HG02678 (cell line): Measurements from ENCODE around the gene MIA2.
"Not testable (repeated sequence)": the region's sequence is repeated elsewhere in the genome, so short reads cannot be mapped to it uniquely, and the experiment has no call there.

Experiments used
- ATAC-seq: cut with Tn5 transposase; IDR thresholded peaks from one replicate; pipeline ENCODE4 v1.9.1; 2021; ENCODE audit warnings: mild to moderate bottlenecking, moderate library complexity; ENCODE audit not compliant: unreplicated experiment

The MIA2 gene, protein sequence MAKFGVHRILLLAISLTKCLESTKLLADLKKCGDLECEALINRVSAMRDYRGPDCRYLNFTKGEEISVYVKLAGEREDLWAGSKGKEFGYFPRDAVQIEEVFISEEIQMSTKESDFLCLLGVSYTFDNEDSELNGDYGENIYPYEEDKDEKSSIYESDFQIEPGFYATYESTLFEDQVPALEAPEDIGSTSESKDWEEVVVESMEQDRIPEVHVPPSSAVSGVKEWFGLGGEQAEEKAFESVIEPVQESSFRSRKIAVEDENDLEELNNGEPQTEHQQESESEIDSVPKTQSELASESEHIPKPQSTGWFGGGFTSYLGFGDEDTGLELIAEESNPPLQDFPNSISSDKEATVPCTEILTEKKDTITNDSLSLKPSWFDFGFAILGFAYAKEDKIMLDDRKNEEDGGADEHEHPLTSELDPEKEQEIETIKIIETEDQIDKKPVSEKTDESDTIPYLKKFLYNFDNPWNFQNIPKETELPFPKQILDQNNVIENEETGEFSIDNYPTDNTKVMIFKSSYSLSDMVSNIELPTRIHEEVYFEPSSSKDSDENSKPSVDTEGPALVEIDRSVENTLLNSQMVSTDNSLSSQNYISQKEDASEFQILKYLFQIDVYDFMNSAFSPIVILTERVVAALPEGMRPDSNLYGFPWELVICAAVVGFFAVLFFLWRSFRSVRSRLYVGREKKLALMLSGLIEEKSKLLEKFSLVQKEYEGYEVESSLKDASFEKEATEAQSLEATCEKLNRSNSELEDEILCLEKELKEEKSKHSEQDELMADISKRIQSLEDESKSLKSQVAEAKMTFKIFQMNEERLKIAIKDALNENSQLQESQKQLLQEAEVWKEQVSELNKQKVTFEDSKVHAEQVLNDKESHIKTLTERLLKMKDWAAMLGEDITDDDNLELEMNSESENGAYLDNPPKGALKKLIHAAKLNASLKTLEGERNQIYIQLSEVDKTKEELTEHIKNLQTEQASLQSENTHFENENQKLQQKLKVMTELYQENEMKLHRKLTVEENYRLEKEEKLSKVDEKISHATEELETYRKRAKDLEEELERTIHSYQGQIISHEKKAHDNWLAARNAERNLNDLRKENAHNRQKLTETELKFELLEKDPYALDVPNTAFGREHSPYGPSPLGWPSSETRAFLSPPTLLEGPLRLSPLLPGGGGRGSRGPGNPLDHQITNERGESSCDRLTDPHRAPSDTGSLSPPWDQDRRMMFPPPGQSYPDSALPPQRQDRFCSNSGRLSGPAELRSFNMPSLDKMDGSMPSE (N-terminal part only)

DNA sequence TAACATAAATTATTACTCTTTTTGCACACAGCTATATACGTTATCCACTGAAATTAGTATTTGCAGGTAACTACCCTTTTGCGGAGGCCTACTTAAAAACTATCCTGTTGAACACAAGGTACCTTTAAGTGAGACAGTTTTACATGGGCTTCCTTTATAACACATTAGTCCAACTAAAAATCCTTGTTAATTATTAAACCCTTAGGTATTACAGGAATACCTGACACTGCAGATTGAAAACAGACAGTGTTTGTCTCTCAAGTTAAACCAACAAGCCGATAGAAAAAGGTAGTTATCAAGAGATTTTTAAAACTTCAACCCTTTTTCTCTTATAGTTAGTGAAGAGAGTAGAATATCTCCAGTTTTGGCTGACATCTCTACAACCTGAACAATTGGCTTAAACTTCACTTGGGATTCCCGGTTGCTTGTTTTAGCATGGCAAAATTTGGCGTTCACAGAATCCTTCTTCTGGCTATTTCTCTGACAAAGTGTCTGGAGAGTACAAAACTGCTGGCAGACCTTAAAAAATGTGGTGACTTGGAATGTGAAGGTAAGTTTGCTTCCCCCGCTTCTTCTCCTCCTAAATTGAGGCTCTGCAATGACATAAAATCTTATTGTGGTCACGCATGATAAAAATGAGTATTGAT, at the start of gene MIA2:
TSS of gene MIA2 (plus strand) at position 236 of the 647 bp plus-strand sequence. CDS start at position 436, 200 bp downstream.
- ATAC-seq = no peak

- no peak for ATAC-seq
These were observed 49.0 kb upstream of the MIA2 start for GRCh38 chr14:39184628-39185255.

- ATAC-seq = no peak
These were observed 48.3 kb upstream of the MIA2 start for GRCh38 chr14:39185256-39186049.

GRCh38 chr14:39186941-39187525, 46.7 kb upstream of the MIA2 start:
- no peak for ATAC-seq

DNA sequence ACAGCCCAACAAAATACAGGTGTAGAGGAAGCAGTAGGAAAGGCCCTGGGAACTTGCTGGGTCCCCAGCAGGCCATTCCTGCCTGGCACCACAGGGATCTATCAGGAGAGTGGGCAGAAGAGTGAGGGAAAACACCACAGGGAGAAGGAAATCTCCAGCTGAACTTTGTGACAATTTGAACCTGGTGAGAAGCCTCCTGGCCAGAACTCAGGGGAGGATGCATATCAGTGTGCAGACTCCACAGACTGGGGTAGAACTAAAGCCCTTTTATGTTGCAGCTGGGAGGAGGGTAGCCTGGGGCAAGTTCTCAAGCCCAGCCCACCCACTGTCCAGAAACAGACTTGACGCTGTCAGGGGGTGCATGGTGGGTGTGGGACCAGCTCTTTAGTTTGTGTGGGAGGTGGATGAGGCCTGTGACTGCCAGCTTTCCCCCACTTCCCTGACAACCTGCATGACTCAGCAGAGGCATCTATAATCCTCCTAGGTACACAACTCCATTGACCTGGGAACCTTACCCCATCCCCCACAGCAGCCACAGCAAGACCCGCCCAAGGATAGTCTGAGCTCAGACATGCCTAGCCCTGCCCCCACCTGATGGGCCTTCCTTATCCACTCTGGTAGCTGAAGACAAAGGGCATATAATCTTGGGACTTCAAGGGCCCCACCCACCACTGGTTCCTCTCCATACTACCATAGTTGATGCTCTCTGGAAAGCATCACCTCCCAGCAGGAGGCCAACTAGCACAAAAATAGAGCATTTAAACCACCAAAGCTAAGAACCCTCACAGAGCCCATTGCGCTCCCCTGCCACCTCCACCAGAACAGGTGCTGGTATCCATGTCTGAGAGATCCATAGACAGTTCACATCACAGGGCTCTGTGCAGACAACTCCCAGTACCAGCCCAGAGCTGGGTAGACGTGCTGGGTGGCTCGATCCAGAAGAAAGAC, 29.8 kb upstream of the MIA2 start:
- ATAC-seq = no peak

- not testable (repeated sequence) for ATAC-seq
These were observed 26.3 kb upstream of the MIA2 start for GRCh38 chr14:39207430-39207829.

DNA sequence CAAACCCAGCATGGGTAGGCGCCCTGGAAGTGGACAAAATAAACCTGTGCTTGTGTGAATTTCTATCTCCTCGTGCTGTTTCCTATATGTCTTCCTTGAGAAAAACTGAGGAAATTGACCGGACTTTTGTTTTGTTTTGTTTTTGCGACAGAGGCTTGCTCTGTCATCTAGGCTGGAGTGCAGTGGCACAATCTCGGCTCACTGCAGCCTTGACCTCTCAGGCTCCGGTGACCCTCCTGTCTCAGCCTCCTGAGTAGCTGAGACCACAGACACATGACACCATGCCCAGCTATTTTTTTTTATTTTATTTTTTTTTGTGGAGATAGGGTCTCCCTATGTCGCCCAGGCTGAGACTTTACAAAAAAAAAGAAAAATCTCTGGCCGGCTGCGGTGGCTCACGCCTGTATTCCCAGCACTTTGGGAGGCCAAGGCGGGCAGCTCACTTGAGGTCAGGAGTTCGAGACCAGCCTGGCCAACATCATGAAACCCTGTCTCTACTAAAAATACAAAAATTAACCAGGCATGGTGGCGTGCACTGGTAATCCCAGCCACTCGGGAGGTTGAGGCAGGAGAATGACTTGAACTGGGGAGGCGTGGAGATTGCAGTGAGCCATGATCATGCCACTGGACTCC, 22.5 kb upstream of the MIA2 start:
- ATAC-seq = no peak

DNA sequence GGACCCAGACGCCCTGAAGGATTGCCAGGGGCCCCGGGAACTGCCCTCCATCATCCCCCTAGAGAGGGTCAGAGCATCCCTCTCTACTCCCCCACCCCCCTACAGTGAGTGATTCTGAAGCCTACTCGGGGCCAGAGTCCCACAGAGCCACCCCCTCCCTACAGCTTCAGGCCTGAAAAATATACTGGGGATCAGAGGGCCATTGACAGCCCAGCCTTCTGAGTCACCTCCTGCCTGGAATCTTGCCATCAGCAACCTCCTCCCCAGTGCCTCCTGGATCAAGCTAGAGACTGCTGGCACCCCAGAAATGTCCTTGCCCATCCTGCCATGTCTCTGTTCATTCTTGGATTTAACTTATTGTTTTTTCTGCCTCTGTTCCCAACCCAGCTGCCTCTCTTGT, 21.7 kb upstream of the MIA2 start:
- ATAC-seq = no peak

DNA sequence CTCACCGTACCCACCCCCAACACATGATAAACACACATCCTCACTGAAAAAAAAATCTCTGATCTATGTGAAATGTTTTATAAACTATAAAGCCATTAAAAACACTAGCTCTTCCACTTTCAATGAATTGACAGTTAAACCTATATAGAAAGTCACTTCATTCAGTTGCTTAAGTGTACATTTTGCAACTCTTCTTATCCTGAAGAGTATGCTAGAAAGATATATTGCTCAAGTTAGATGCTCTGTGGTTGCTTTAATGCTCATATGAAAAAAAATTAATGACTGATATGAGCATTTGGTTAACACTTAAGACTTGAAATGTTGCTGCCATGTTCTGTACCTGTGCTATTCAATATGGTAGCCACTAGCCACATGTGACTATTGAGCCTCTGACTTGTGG, 21.0 kb upstream of the MIA2 start:
- no peak for ATAC-seq

DNA sequence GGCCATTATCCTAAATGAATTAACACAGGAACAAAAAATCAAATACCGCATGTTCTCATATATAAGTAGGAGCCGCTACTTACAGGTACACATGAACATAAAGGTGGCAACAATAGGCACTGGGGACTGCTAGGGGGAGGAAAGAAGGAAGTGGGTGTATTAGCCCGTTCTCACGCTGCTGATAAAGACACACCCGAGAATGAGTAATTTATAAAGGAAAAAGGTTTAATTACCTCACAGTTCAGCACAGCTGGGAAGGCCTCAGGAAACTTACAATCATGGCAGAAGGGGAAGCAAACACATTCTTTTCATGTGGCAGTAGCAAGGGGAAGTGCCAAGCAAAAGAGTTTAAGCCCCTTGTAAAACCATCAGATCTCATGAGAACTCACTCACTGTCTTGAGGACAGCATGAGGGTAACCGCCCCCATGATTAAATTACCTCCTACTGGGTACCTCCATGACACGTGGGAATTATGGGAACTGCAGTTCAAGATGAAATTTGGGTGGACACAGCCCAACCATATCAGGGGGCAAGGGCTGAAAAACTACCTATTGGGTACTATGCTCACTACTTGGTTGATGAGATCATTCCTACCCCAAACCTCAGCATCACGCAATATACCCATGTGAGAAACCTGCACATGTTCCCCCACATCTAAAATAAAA, 16.4 kb upstream of the MIA2 start:
- ATAC-seq = no peak

DNA sequence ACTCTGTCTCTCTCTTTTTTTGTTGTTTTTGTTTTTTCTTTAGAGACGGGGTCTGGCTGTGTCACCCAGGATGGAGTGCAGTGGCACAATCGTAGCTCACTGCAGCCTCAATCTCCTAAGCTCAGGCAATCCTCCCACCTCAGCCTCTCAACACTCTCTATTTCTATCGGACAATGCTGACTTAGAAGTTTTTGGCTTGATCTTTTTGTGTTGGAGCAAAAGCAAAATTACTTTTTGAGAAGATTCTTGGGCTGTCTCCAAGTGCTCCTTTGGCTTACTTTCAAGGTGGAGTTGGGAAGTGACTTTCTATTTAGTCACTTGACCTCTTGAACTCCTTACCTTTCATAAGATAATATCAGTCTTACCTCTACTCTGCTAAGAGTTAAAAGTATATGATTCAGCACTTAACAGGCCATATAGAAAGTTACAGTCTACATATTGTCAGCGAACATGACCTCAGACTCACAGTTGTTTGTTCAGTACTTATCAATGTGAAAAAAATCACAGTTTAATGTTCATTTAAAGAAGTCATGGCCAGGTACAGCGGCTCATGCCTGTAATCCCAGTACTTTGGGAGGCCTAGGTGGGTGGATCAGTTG, 15.4 kb upstream of the MIA2 start:
- no peak for ATAC-seq

- no peak for ATAC-seq
These were observed 14.6 kb upstream of the MIA2 start for GRCh38 chr14:39219075-39219499.

DNA sequence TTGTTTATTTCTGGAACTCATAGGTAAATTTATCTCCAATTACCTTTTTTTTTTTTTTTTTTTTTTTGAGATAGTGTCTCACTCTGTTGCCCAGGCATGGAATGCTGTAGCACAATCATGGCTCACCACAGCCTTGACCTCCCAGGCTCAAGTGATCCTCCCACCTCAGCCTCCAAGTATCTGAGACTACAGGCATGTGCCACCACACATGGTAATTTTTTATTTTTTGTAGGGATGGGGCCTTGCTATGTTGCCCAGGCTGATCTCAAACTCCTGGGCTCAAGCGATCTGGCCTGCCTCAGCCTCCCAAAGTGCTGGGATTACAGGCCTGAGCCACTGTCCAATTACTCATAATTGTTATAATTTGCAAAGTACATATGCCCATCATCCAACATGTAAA, 13.2 kb upstream of the MIA2 start:
- ATAC-seq = not testable (repeated sequence)

DNA sequence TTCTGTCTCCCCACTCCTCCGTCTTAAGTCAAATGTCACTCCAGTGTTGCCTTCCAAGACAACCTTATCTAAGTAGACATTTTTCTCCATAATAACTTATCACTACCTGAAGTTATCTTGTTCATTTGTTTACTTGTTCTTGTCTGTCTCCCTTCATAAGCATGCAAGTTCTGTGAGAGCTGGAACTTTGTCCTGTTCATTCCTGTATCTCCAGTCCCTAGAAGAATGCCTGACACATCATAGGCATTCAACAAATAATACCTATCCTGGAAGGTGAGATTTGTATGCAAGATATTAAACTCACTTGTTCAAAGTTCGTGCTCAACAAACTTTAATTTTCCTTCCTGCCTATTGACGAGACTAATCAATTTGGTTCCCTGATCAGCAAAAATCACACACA, 5.7 kb upstream of the MIA2 start:
- no peak for ATAC-seq

DNA sequence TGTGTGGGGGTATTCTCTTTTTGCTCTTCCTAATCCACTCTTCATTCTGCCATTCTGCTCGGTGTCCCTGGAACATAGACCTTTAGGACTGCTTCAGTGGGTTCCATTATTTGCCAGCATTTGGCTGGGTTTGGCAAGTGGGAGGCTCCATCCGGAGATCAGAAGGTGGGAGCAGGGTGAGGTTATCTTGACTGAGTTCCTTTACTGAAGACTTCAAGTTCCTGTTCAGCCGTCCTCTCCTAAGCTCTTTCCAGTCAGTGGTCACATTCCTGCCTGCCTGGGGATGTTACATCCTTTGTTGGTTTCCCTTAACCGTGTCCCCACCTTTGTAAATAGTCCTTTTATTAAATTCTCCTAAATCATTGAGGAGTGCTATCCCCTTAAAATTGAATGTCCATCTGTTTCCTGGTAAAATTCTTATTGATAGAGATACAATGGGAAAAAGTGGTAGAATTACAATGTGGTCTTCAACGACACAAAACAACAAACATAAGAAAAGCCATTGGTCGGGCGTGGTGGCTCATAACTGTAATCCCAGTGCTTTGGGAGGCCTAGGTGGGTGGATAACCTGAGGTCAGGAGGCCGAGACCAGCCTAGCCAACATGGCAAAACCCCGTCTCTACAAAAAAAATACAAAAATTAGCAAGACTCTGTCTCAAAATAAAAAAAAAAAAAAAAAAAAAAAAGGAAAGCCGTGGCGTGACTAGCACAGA, 5.0 kb upstream of the MIA2 start:
- no peak for ATAC-seq

- peak; percentile 71 for ATAC-seq
These were observed 4.5 kb upstream of the MIA2 start for GRCh38 chr14:39229222-39229543.
